ACC112 (cell line): ENCODE results near the gene CHST1.

Experiments used
- H2AFZ ChIP-seq: fragments of 200-600 bp; sonication (generic); one replicate; pipeline ENCODE4 v1.6.0; 2017; ENCODE audit warnings: antibody characterized with exemption, low read length; ENCODE audit not compliant: unreplicated experiment
- H3K27ac ChIP-seq: fragments of 200-600 bp; sonication (generic); 2 replicates; pipeline ENCODE4 v1.5.1; 2014; ENCODE audit warnings: low read depth, mild to moderate bottlenecking, antibody characterized with exemption, low read length, moderate library complexity
- H3K27me3 ChIP-seq: fragments of 200-600 bp; sonication (generic); 2 replicates; pipeline ENCODE4 v1.6.1; 2014; ENCODE audit warnings: mild to moderate bottlenecking, antibody characterized with exemption, low read length, moderate library complexity, mixed read lengths; ENCODE audit not compliant: insufficient read depth
- H3K36me3 ChIP-seq: fragments of 200-600 bp; sonication (generic); 2 replicates; pipeline ENCODE4 v1.6.1; 2016; ENCODE audit warnings: mild to moderate bottlenecking, antibody characterized with exemption, low read length, moderate library complexity, mixed read lengths; ENCODE audit not compliant: insufficient read depth
- H3K4me1 ChIP-seq: fragments of 200-600 bp; sonication (generic); one replicate; pipeline ENCODE4 v1.6.1; 2016; ENCODE audit warnings: low read length, mixed read lengths; ENCODE audit not compliant: insufficient read depth, unreplicated experiment, control insufficient read depth
- H3K4me3 ChIP-seq: fragments of 200-600 bp; sonication (generic); 2 replicates; pipeline ENCODE4 v1.5.1; 2014; ENCODE audit warnings: mild to moderate bottlenecking, low read depth, low read length
- H3K79me2 ChIP-seq: fragments of 200-600 bp; sonication (generic); one replicate; pipeline ENCODE4 v1.6.0; 2016; ENCODE audit warnings: low read length; ENCODE audit not compliant: control insufficient read depth, unreplicated experiment, insufficient read depth

The CHST1 gene

DNA sequence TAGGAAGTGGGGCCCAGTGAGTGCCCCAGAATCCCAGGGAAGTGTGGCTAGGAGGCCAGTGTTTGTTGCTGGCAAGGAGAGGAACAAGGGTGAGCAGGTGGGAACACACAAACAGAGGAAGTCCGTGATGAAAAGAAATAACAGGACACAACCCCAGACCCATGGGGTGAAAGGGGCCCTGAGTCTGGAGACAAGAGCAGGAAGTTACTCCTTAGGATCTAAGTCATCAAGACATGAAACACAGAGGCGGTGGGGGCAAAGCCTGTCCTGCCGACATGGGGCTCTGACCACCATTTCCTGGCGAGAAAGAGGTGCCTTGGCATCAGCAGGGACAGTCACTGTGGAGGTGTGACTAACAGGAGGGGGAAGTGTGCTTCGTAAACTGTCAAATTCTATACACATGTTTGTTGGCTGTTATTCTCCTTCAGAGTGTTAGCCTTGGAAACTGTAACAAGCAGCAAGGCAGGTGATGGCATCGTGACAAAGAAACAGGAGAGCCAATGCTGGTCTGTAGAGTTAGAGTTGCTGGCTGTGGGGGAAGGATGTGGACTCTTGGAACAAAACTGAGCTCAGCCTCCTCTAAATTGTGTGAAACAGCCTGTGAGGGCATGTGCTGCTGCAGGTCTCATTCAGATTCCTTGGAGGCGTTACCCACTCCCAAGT, 21.7 kb downstream of the CHST1 start:
- H3K27me3 ChIP-seq, result peaks cover 26% of the 10 kb centered on the region
- H2AFZ ChIP-seq, result no peak overlapping the region

DNA sequence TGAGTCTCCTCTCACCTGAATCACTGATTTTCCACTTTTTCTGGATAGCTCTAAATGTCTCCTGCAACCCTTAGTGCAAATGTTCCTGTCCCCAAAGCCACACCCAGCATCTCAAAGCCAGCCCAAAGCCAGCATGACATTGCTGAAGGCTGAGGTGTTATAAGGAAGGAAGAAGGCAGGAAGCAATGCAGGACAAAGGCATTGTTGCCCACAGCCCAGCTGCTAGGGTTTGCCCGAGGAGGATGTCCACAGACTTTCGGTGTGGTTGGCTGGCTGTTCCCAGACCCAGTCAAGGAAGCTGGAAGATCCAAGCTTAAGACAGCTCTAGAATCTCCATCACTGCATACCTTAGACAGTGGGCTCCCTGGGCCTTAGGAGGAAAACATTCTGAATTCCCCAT, 23.5 kb downstream of the CHST1 start:
- H3K36me3 ChIP-seq, result no peaks in the 10 kb centered on the region
- no peak overlapping the region for H3K4me3 ChIP-seq
- H2AFZ ChIP-seq, result no peak overlapping the region
- H3K27ac ChIP-seq, result no peak overlapping the region
- no peaks in the 10 kb centered on the region for H3K79me2 ChIP-seq
- H3K4me1 ChIP-seq, result peaks cover 5% of the 10 kb centered on the region
- H3K27me3 ChIP-seq, result peaks cover 43% of the 10 kb centered on the region

More for the DNA sequence above, 21.7 kb downstream of the CHST1 start:
- Histone ChIP-seq H3K36me3 (no peaks in the 10 kb centered on the region), H3K4me1 (peaks cover 5% of the 10 kb centered on the region), H3K79me2 (no peaks in the 10 kb centered on the region), H3K27ac (no peak overlapping the region), H3K4me3 (no peak overlapping the region)

DNA sequence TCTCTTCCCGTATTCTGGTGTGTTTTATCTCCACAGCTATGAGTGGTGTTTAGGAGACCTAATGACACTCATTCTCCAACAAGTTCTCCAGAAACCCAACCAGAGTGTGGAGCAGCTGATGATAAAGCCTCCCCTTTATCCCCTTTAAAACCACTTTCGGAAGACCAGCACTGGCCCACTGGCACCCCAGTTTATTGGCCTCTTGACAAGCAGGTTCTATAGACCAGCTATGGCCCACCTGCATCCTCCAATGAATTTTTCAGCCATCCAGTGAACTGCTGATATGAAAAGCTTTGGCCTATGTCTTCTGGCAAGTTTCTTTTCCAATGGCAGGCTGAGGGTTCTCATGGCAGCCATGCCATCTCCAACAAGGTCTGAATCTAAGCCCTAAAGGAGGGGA, 27.4 kb downstream of the CHST1 start:
- Histone ChIP-seq H3K27ac (no peak overlapping the region), H3K27me3 (peaks cover 69% of the 10 kb centered on the region), H3K4me3 (no peak overlapping the region), H3K79me2 (no peaks in the 10 kb centered on the region), H2AFZ (no peak overlapping the region), H3K36me3 (no peaks in the 10 kb centered on the region), H3K4me1 (no peaks in the 10 kb centered on the region)

DNA sequence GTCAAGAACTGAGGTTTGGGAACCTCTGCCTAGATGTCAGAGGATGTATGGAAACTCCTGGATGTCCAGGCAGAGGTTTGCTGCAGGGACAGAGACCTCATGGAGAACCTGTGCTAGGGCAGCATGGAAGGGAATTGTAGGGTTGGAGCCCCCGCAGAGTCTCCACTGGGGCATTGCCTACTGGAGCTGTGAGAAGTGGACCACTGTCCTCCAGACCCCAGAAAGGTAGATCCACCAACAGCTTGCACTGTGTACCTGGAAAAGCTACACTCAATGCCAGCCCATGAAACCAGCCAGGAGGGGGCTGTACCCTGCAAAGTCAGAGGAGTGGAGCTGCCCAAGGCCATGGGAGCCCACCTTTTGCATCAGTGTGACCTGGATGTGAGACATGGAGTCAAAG, 29.5 kb downstream of the CHST1 start:
- Histone ChIP-seq H3K36me3 (no peaks in the 10 kb centered on the region), H3K4me3 (no peak overlapping the region), H3K27me3 (peaks cover 57% of the 10 kb centered on the region), H3K4me1 (no peaks in the 10 kb centered on the region), H2AFZ (no peak overlapping the region), H3K79me2 (no peaks in the 10 kb centered on the region), H3K27ac (no peak overlapping the region)

DNA sequence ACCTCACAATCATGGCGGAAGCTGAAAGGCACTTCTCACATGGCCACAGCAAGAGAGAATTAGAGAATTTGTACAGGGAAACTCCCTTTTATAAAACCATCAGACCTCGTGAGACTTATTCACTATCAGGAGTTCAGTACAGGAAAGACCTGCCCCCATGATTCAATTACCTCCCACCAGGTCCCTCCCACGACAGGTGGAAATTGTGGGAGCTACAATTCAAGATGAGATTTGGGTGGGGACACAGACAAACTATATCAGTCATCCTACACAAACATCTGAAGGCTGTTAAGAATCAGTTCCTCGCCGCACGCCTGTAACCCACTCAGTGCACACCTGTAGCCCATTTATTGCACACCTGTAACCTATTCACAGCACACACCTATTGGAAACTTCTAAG, 39.8 kb downstream of the CHST1 start:
- no peaks in the 10 kb centered on the region for H3K4me1 ChIP-seq
- H3K79me2 ChIP-seq, result no peaks in the 10 kb centered on the region
- peaks cover 66% of the 10 kb centered on the region for H3K27me3 ChIP-seq
- no peak overlapping the region for H2AFZ ChIP-seq
- H3K27ac ChIP-seq, result no peak overlapping the region
- no peaks in the 10 kb centered on the region for H3K36me3 ChIP-seq
- no peak overlapping the region for H3K4me3 ChIP-seq

DNA sequence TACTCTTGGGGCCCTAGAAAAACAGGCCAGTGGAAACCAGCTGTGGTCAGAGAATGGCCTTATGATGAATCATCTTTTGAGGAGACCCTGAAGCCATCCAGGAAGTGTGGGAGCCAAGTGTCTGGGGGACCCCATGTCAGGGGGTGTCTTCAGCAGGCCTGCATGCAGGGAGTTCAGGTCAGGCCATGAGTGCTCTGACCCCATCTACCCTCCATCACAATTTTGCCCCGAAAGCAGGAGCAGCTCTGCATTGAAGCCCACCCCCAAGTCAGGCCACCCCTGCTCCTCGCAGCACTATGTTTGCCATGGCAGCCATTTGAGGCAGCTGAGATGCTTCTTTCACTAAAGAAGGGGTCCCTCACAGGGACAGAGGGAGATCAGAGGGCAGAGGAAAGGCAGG, 41.3 kb downstream of the CHST1 start:
- Histone ChIP-seq H3K27ac (no peak overlapping the region), H3K79me2 (no peaks in the 10 kb centered on the region), H2AFZ (no peak overlapping the region), H3K36me3 (no peaks in the 10 kb centered on the region), H3K4me3 (no peak overlapping the region), H3K4me1 (no peaks in the 10 kb centered on the region), H3K27me3 (peaks cover 81% of the 10 kb centered on the region)

DNA sequence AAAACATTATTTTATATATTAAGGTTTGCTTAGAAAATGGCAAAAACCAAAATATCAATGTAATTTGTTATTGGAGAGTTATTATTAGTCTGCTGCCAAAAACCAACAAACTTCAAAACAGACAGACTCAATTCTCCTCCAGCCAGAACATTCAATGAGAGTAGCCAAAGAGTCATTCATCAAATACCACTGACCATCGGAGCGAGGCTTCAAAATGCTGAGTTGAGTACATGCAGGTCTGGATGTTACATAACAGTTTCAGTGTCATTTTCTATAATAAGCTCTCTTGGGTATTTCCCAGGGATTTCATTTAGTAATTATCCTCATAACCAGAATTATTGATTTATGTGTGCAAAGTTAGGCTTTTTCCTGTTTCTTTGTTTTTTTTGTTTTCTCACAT, 42.6 kb downstream of the CHST1 start:
- Histone ChIP-seq H3K4me1 (no peaks in the 10 kb centered on the region), H3K4me3 (no peak overlapping the region), H3K27me3 (peaks cover 87% of the 10 kb centered on the region), H2AFZ (no peak overlapping the region), H3K36me3 (no peaks in the 10 kb centered on the region), H3K79me2 (no peaks in the 10 kb centered on the region), H3K27ac (no peak overlapping the region)

DNA sequence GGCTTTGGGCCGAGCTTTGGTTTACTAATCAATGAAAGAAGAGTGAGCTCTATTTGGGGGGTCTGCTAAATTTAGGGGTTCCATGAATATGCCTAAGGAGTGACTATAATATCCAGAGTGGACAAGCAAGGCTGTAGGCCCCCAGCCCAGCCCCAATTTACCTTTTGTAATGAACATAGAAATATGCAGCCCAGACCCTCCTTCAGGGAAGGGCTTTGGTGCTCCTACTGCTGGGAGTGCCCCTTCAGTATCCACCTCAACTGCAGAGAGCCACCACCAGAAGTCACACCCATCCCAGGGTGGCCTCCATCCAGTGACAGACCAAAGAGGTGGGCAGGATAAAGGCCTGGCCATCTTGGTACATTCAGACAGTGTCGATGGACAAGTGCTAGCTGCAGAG, 43.1 kb downstream of the CHST1 start:
- H3K27ac ChIP-seq, result no peak overlapping the region
- H3K4me1 ChIP-seq, result no peaks in the 10 kb centered on the region
- H3K27me3 ChIP-seq, result peaks cover 88% of the 10 kb centered on the region
- no peaks in the 10 kb centered on the region for H3K79me2 ChIP-seq
- no peak overlapping the region for H2AFZ ChIP-seq
- H3K4me3 ChIP-seq, result no peak overlapping the region
- H3K36me3 ChIP-seq, result no peaks in the 10 kb centered on the region

DNA sequence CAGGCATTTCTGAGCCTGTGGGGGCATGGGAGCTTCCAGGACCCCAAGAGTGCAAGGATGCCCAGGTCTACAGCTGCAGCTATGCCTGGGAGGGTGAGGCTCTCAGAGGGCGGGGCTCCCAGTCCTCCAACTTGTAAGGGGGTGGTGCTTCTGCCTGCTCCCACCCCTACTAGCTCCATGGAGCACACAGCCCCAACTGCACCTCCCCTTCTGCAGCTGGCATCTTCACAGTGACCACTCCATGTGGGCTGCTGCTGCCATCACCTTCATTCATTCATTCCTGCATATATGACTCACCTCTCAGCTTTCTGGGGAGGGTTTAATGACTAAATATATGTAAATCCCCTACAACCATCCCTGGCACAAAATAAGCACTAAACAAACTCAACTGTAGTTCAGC, 43.8 kb downstream of the CHST1 start:
- no peak overlapping the region for H2AFZ ChIP-seq
- H3K36me3 ChIP-seq, result no peaks in the 10 kb centered on the region
- no peaks in the 10 kb centered on the region for H3K4me1 ChIP-seq
- H3K4me3 ChIP-seq, result no peak overlapping the region
- H3K27ac ChIP-seq, result no peak overlapping the region
- H3K27me3 ChIP-seq, result peaks cover 87% of the 10 kb centered on the region
- no peaks in the 10 kb centered on the region for H3K79me2 ChIP-seq

DNA sequence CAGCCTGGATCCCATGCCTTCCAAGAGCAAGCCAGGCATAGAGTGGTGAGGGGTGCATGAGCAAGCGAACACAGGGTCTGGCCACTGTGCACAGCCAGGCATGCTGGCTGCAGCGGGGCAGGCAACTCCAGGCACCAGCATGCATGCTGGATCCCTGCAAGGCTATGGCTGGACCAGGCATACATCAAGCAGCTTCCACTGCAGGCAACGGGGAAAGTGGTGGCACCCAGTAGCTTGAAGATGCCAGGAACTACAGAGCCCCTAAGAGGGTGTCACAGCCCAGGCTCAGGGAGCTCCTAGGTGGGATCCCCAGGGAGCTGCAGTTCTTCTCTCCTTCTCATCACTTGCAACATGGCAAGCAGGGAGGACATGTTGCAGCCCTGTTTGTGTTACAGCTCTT, 45.2 kb downstream of the CHST1 start:
- H3K79me2 ChIP-seq, result no peaks in the 10 kb centered on the region
- no peak overlapping the region for H3K27ac ChIP-seq
- H3K27me3 ChIP-seq, result peaks cover 85% of the 10 kb centered on the region
- H2AFZ ChIP-seq, result no peak overlapping the region
- H3K36me3 ChIP-seq, result no peaks in the 10 kb centered on the region
- H3K4me1 ChIP-seq, result no peaks in the 10 kb centered on the region
- no peak overlapping the region for H3K4me3 ChIP-seq

DNA sequence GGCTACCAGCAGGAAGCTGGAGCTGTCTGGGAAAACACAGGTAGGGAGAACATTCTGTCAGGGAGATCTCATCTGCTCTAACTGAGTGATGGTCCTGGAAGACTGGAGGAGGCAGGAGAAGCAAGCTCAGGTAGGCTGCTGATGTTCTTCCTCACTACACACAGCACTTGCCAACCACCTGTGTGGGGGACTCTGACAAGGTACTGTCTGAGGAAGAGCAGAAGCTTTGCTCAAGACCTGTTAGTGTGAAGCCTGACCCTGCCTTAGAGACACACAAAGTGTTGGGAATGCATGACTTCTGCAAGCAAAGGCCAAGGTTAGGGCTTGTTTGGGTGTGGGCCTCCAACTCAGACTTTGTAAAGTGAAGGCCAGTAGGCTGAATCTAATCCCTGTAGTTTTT, 46.5 kb downstream of the CHST1 start:
- Histone ChIP-seq H3K79me2 (no peaks in the 10 kb centered on the region), H3K36me3 (no peaks in the 10 kb centered on the region), H3K4me1 (no peaks in the 10 kb centered on the region), H2AFZ (no peak overlapping the region), H3K4me3 (no peak overlapping the region), H3K27me3 (peaks cover 83% of the 10 kb centered on the region), H3K27ac (no peak overlapping the region)
